ENCODE results near the gene ARHGEF11. TPM values are rescaled to one million over a fixed set of nuclear protein-coding genes. Genes with fewer than 3 reads are reported as not detected.
A peak's percentile ranks its signal among the peaks of the same experiment; 100 is the strongest.

ARHGEF11 gene
- total and polyA plus RNA-seq, 4 donors: 14.2 to 44.1 (median 31.9) TPM

DNA sequence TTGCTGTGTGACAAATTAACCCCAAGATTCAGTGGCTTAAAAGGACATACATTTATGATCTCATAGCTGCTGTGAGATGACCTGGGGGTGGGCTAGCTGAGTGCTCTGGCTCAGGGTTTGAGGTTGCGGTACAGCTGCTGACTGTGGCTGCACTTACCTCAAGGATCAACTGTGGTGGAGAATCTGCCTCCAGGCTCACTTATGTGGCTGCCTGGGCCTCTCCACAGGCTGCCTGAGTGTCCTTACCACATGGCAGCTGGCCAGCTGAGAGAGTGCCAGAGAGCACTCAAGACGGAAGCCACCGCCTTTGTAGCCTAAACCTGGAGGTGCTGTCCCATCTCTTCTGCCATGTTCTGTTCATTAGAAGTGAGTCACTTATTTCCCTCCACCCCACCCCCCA lies 119.4 kb downstream of the ARHGEF11 start:
- Histone ChIP-seq H3K9me3 (ENCODE audit: control insufficient read depth in 4 of 4, insufficient read depth in 3 of 4, low read length in 3 of 4) (no peaks in the 10 kb centered on the region), H3K27ac (ENCODE audit: low read depth in 1 of 2, low read length in 1 of 2) (no peak overlapping the region), H3K9ac (ENCODE audit: insufficient read depth in 1 of 2, low read length in 2 of 2) (no peak overlapping the region), H3K4me1 (ENCODE audit: control insufficient read depth in 5 of 5, insufficient read depth in 5 of 5, low read length in 5 of 5) (peaks cover 0 to 11% (median 7%) of the 10 kb centered on the region in 5 donors), H3K36me3 (ENCODE audit: control insufficient read depth in 4 of 4, insufficient read depth in 4 of 4, low read length in 4 of 4) (no peaks in the 10 kb centered on the region), H3K4me3 (no peak overlapping the region), H3K27me3 (ENCODE audit: control insufficient read depth in 3 of 3, insufficient read depth in 3 of 3, low read length in 2 of 3) (peaks cover 0 to 84% (median 69%) of the 10 kb centered on the region in 3 donors)
- WGBS, 2 donors: 9 to 15% methylated on average over 3 of the region's 3 CpGs
- ATAC-seq (ENCODE audit: insufficient read depth, low FRiP score): no peak
- TF ChIP-seq, protein P1, sequence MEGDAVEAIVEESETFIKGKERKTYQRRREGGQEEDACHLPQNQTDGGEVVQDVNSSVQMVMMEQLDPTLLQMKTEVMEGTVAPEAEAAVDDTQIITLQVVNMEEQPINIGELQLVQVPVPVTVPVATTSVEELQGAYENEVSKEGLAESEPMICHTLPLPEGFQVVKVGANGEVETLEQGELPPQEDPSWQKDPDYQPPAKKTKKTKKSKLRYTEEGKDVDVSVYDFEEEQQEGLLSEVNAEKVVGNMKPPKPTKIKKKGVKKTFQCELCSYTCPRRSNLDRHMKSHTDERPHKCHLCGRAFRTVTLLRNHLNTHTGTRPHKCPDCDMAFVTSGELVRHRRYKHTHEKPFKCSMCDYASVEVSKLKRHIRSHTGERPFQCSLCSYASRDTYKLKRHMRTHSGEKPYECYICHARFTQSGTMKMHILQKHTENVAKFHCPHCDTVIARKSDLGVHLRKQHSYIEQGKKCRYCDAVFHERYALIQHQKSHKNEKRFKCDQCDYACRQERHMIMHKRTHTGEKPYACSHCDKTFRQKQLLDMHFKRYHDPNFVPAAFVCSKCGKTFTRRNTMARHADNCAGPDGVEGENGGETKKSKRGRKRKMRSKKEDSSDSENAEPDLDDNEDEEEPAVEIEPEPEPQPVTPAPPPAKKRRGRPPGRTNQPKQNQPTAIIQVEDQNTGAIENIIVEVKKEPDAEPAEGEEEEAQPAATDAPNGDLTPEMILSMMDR (IDR thresholded peaks at IDR 0.05; ENCODE audit: control extremely low read depth, extremely low read depth): no peak
- peak; percentile 59 to 78 (median 71) for DNase-seq

DNA sequence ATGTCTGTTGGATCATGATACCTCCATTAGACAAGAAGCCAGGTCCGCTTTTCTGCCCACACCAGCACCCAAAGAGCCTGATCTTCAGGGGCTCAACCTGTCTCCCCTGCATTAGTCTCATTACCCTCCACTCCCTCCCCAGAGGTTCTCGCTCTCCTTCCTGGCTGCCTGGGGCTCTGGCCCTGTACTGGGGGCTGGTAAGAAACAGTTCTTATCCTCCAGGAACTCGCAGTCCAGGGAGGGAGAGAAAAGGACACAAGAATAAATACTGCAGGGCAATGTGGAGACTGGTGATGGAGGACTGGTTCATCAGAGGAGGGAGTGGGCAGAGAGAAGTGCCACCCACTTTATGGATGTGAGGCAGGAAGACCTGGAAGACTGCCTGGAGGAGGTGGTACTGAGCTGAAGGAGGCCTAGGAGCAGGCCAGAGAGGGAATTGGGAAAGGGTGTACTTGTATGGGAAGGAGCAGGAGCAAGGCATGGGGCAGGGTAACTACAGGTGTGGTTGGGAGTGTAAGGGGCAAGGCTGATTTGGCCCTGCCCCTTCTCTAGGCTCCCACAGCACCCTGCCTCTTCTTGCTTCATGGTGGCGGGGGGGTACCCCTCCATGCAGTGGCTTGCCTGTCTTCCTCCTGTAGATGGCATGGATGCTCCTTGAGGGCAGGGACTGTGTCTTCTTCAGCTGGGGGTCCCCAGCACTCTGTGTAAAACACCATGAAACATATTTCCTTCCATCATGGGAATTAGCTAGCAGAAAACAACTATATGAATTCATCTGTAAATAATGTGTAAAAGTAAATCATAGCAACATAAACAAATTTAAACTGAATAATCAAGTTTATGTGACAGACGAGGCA lies 120.2 kb downstream of the ARHGEF11 start:
- WGBS, 2 donors: 82 to 83% methylated on average over 5 of the region's 5 CpGs
- DNase-seq (no peak), ATAC-seq (ENCODE audit: insufficient read depth, low FRiP score) (no peak)
- H3K36me3 ChIP-seq (ENCODE audit: control insufficient read depth in 4 of 4, insufficient read depth in 4 of 4, low read length in 4 of 4): no peaks in the 10 kb centered on the region
- no peak overlapping the region for H3K4me3 ChIP-seq
- H3K9me3 ChIP-seq (ENCODE audit: control insufficient read depth in 4 of 4, insufficient read depth in 3 of 4, low read length in 3 of 4): no peaks in the 10 kb centered on the region
- peaks cover 0 to 91% (median 77%) of the 10 kb centered on the region in 3 donors for H3K27me3 ChIP-seq (ENCODE audit: control insufficient read depth in 3 of 3, insufficient read depth in 3 of 3, low read length in 2 of 3)
- H3K9ac ChIP-seq (ENCODE audit: insufficient read depth in 1 of 2, low read length in 2 of 2): no peak overlapping the region
- H3K27ac ChIP-seq (ENCODE audit: low read depth in 1 of 2, low read length in 1 of 2): no peak overlapping the region
- peaks cover 0 to 15% (median 7%) of the 10 kb centered on the region in 5 donors for H3K4me1 ChIP-seq (ENCODE audit: control insufficient read depth in 5 of 5, insufficient read depth in 5 of 5, low read length in 5 of 5)
- TF ChIP-seq, protein P1 (IDR thresholded peaks at IDR 0.05; ENCODE audit: control extremely low read depth, extremely low read depth): no peak

DNA sequence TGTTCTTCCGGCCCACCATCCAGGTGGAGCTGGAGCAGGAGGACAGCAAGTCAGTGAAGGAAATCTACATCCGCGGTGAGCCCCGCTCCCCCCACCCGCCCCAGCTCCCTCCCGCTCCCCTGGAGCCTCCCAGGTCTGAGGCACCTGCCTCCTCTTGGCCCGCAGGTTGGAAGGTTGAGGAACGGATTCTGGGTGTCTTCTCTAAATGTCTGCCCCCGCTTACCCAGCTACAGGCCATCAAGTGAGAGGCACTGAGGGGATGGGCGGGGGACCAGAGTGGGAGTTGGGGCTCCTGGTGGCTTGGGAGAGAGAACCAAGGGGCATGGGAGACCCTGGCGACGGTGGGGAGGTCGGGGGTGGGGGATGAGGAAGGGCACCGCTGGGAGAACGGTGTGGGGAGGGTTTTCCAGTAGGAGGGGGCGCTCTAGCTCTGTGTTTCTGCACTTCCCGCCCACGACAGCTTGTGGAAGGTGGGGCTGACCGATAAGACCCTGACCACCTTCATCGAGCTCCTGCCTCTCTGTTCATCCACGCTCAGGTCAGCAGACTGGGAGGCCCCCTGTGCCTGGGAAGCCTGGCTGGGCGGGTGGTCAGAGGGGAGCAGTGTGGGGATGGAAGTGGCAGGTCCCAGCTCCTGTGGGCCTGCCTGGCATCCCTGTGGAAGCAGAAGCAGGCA lies 120.9 kb downstream of the ARHGEF11 start:
- Histone ChIP-seq H3K9me3 (ENCODE audit: control insufficient read depth in 4 of 4, insufficient read depth in 3 of 4, low read length in 3 of 4) (no peaks in the 10 kb centered on the region), H3K4me1 (ENCODE audit: control insufficient read depth in 5 of 5, insufficient read depth in 5 of 5, low read length in 5 of 5) (peaks cover 0 to 15% (median 10%) of the 10 kb centered on the region in 5 donors), H3K4me3 (no peak overlapping the region), H3K27ac (ENCODE audit: low read depth in 1 of 2, low read length in 1 of 2) (no peak overlapping the region), H3K9ac (ENCODE audit: insufficient read depth in 1 of 2, low read length in 2 of 2) (no peak overlapping the region), H3K36me3 (ENCODE audit: control insufficient read depth in 4 of 4, insufficient read depth in 4 of 4, low read length in 4 of 4) (no peaks in the 10 kb centered on the region), H3K27me3 (ENCODE audit: control insufficient read depth in 3 of 3, insufficient read depth in 3 of 3, low read length in 2 of 3) (peaks cover 0 to 97% (median 78%) of the 10 kb centered on the region in 3 donors)
- TF ChIP-seq, protein P1 (IDR thresholded peaks at IDR 0.05; ENCODE audit: control extremely low read depth, extremely low read depth): no peak
- ATAC-seq (ENCODE audit: insufficient read depth, low FRiP score) (no peak), DNase-seq (no peak)
- WGBS, 2 donors: 39 to 51% methylated on average over 22 of the region's 22 CpGs

All from lung (tissue), 12 donors.